Fibroblast of lung (primary cell): ENCODE measurements around the gene TVP23C.

Source experiments
- CTCF ChIP-seq, 2 donors: IDR thresholded peaks in 1 of 2; conservative IDR thresholded peaks in 1 of 2; 1 replicate in 1 of 2; 2 replicates in 1 of 2; pipeline ENCODE4 v1.5.1; 2011 to 2012; ENCODE audit warnings: low read length in 2 of 2, control low read depth in 1 of 2, inconsistent platforms in 1 of 2, low read depth in 1 of 2, mild to moderate bottlenecking in 1 of 2
- EZH2 ChIP-seq: IDR thresholded peaks from 2 replicates; pipeline ENCODE4 v1.5.1; 2012; ENCODE audit warnings: low read length, control low read depth, mild to moderate bottlenecking; ENCODE audit errors: missing control alignments

GRCh38 chr17:15503731-15504130 lies 59.6 kb downstream of the TVP23C start:
- TF ChIP-seq CTCF (conservative IDR thresholded peaks at IDR 0.05 in 1 of 2, IDR thresholded peaks at IDR 0.05 in 1 of 2; ENCODE audit: low read depth in 1 of 2, low read length in 2 of 2) (no peak), EZH2 (no peak)
